GM06990 (cell line): ENCODE data around the gene SNUPN.

ENCODE experiments used
- DNase-seq: peaks from one replicate; pipeline ENCODE4 v3.0.0-alpha.2; 2011; ENCODE audit not compliant: insufficient read length; ENCODE audit errors: extremely low read depth
- H3K27me3 ChIP-seq: replicated peaks from 2 replicates; pipeline ENCODE4 v1.6.0; 2011; ENCODE audit warnings: low read length; ENCODE audit not compliant: control insufficient read depth, insufficient read depth
- H3K36me3 ChIP-seq: 2 replicates; pipeline ENCODE4 v1.5.1; 2011; ENCODE audit warnings: low read length; ENCODE audit not compliant: control insufficient read depth, insufficient read depth
- H3K4me3 ChIP-seq: replicated peaks from 2 replicates; pipeline ENCODE4 v1.5.1; 2011; ENCODE audit warnings: low read depth, mild to moderate bottlenecking, control low read depth, low read length
- TF ChIP-seq, protein P1 (sequence below): IDR thresholded peaks from 2 replicates; pipeline ENCODE4 v1.5.1; 2011; ENCODE audit warnings: low read length, control low read depth, mild to moderate bottlenecking, inconsistent platforms; ENCODE audit not compliant: insufficient read depth, poor library complexity, severe bottlenecking

Gene SNUPN

DNA sequence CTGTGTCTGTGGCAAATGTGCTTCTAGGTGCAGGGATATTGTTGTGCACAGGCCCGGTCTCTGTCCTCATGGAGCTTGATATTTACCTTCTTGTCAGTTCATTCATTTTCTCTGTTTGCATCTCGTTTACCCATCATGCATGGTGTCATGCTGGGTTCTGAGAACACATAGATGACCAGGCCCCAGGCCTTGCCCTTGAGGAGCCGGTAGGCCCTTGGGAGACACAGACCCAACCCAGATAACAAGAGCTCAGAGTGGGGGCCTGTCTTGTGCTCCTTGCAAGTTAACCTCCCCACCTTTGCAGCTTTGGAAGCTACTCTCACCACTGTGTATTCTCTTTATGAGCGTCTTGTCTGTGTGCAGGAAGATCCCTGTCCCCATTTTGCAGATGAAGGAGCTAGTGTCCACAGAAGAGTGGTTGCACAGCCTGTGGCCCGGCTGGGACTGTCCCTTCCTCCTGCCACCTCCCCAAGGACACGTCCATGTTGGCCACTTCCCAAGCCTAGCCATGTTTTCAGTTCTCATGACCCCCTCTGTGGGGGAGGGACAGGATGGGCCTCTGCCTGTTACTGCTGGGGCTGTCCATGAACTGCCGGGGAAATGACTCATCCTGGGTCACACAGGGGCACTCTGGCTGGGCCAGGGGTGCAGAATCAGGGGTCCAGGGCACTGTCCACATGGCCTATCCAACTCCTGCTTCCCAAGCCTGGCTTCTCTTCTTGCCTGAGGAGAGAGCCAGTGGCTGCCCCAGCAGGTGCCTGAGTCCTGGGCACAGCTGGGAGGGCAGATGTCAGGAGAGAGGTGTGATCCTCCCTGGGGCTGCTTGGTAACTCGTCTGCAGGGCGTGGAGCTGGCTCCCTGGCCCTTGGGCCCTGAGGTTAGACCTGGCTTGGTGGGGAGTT lies 25.6 kb upstream of the SNUPN start:
- H3K27me3 ChIP-seq = no peaks in the 10 kb centered on the region; the same call in 1 of the 2 replicates
- no peak for DNase-seq
- TF ChIP-seq, protein P1, sequence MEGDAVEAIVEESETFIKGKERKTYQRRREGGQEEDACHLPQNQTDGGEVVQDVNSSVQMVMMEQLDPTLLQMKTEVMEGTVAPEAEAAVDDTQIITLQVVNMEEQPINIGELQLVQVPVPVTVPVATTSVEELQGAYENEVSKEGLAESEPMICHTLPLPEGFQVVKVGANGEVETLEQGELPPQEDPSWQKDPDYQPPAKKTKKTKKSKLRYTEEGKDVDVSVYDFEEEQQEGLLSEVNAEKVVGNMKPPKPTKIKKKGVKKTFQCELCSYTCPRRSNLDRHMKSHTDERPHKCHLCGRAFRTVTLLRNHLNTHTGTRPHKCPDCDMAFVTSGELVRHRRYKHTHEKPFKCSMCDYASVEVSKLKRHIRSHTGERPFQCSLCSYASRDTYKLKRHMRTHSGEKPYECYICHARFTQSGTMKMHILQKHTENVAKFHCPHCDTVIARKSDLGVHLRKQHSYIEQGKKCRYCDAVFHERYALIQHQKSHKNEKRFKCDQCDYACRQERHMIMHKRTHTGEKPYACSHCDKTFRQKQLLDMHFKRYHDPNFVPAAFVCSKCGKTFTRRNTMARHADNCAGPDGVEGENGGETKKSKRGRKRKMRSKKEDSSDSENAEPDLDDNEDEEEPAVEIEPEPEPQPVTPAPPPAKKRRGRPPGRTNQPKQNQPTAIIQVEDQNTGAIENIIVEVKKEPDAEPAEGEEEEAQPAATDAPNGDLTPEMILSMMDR = no peak
- no peaks in the 10 kb centered on the region for H3K36me3 ChIP-seq
- no peak overlapping the region for H3K4me3 ChIP-seq

DNA sequence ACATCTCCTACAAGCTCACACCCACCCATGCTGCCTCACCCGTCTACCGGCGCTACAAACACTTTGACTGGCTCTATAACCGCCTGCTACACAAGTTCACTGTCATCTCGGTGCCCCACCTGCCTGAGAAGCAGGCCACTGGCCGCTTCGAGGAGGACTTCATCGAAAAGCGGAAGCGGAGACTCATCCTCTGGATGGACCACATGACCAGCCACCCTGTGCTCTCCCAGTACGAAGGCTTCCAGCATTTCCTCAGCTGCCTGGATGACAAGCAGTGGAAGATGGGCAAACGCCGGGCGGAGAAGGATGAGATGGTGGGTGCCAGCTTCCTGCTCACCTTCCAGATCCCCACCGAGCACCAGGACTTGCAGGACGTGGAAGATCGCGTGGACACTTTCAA lies 24.3 kb upstream of the SNUPN start:
- Histone ChIP-seq H3K36me3 (no peaks in the 10 kb centered on the region), H3K27me3 (no peaks in the 10 kb centered on the region; the same call in 1 of the 2 replicates), H3K4me3 (no peak overlapping the region)
- DNase-seq = no peak
- TF ChIP-seq, protein P1 = no peak

DNA sequence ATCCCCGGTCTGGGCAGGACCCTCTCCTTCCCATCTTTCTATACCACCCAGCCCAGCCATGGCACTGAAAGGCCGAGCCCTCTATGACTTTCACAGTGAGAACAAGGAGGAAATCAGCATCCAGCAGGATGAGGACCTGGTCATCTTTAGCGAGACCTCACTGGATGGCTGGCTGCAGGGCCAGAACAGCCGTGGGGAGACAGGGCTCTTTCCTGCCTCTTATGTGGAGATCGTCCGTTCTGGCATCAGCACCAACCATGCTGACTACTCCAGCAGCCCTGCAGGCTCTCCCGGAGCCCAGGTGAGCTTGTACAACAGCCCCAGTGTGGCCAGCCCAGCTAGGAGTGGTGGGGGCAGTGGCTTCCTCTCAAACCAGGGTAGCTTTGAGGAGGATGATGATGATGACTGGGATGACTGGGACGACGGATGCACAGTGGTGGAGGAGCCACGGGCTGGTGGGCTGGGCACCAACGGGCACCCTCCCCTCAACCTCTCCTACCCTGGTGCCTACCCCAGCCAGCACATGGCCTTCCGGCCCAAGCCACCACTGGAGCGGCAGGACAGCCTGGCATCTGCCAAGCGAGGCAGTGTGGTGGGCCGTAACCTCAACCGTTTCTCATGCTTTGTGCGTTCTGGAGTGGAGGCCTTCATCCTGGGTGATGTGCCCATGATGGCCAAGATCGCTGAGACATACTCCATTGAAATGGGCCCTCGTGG lies 23.7 kb upstream of the SNUPN start:
- TF ChIP-seq, protein P1 = no peak
- no peaks in the 10 kb centered on the region for H3K36me3 ChIP-seq
- H3K4me3 ChIP-seq = no peak overlapping the region
- no peak for DNase-seq
- no peaks in the 10 kb centered on the region; the same call in 1 of the 2 replicates for H3K27me3 ChIP-seq

DNA sequence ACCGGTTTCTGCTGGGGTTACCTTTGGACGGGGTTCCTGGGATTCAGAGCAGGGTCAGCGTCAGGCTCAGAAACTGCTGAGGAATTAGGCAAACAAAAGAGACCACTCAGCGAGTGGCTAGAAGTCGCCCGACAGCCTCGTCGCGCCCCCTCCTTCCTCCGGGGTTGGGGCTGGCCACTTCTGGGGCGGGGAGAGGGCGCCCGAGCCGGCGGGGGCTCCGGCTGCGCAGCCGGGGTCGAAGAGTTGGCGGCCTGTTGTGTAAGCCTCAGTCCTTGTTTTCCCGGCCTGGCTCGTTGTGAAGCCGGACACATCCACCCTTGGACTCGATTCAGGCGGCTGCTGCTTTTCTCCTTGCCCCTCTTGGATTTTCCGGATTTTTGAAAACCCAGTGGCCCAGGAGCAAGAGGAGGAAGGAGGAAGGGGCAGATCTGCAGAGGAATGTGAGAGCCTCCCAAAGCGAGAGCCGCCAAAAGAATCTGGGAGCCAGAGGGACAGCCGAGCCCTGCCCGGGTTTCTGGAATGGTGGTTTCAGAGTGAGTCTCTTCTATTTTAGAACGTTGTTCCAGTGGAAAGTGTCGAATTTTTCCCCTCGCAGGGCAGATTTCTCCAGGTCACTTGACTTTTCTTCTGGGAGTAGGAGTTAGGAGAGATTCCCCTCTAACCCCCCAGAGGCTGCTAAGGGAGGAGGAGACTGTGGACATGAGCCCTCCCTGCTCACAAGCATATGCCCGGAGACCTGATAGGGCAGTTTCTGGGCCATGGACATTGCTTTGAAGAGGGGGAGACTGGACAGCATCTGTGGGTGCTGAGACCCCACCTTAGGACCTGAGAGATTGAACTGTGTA lies 22.9 kb upstream of the SNUPN start:
- peak overlapping the region; percentile 82 for H3K4me3 ChIP-seq
- DNase-seq = no peak
- H3K27me3 ChIP-seq = no peaks in the 10 kb centered on the region; the same call in 1 of the 2 replicates
- H3K36me3 ChIP-seq = no peaks in the 10 kb centered on the region
- TF ChIP-seq, protein P1 = no peak

DNA sequence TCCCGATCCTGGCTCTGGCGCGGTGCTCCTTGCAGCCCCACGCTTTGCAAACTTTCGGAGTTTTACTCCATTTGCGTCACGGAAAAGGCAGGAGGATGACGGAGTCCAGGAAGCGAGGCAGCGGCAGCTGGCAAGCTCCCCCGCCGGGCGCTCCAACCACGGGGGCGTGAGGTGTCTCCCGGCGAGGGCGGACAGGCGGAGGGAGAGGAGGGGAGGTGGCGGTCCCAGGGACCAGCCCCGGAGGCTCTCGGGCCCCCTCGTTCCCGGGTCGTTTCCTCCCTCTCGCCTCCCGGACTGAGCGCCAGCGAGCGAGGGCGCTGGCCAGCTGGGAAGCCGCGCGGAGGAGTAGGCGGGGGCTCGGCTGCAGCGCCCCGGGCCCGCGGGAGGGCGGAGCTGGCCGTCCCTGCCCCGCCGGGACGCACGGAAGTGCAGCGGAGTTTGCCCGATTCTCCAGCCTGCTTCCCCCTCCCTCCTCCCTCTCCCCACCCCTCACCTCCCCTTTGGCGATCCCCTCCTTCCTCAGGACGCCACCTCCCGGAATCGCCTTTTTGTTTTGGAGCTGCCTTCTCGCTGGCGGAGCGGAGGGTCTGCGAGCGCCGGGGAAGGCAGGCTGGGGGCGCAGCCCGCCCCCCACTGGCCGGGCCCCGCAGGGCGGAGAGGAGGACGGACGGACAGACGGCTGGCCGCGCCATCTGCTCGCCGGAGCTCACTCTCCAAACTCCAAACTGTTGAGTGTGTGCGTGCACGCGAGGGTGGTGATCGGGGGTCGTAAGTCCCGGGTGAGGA lies 22.0 kb upstream of the SNUPN start, which contains the start of gene SNX33:
SNX33 (plus strand) TSS at position 543 of the 786 bp plus-strand sequence. CDS start 1,191 bp downstream, outside the sequence.
- peak; percentile 60 for DNase-seq
- no peaks in the 10 kb centered on the region for H3K36me3 ChIP-seq
- no peaks in the 10 kb centered on the region; the same call in 1 of the 2 replicates for H3K27me3 ChIP-seq
- peak within 1 kb of the TSS; percentile 82 for H3K4me3 ChIP-seq
- TF ChIP-seq, protein P1 = peak; percentile 63
